Activated CD4-positive, alpha-beta T cell treated with anti-CD3 and anti-CD28 coated beads, Interleukin-2, amount 10 ng/mL, durations not matched to agents 7 days and 5 days (primary cell): ENCODE data around the gene ROR2. TPM values are rescaled to one million over a fixed set of nuclear protein-coding genes. Genes with fewer than 3 reads are reported as not detected.
A peak's percentile ranks its signal among the peaks of the same experiment; 100 is the strongest.
"Not testable (repeated sequence)": the region's sequence is repeated elsewhere in the genome, so short reads cannot be mapped to it uniquely, and the experiment has no call there.

Experiments used
- CTCF ChIA-PET: fragments of 350-600 bp; sonication (Branson Sonifier 250); formaldehyde crosslinking; loops from one replicate; lab custom pipeline; 2021; ENCODE audit warnings: antibody characterized with exemption; lab: Charles Lee
- POLR2A ChIA-PET: fragments of 350-600 bp; sonication (Branson Sonifier 250); formaldehyde crosslinking; loops from one replicate; lab custom pipeline; 2021; ENCODE audit warnings: antibody characterized with exemption; lab: Charles Lee
- DNase-seq: peaks from one replicate; pipeline ENCODE4 v3.0.0-alpha.2; 2020
- H3K27ac Mint-ChIP-seq: one replicate; pipeline ENCODE4 v1.8.0; 2021; ENCODE audit warnings: mild to moderate bottlenecking, moderate library complexity, mixed read lengths
- H3K27me3 Mint-ChIP-seq: one replicate; pipeline ENCODE4 v1.8.0; 2021; ENCODE audit warnings: mixed read lengths
- H3K36me3 Mint-ChIP-seq: one replicate; pipeline ENCODE4 v1.8.0; 2021; ENCODE audit warnings: low read depth, mixed read lengths
- H3K4me1 Mint-ChIP-seq: one replicate; pipeline ENCODE4 v1.8.0; 2021; ENCODE audit warnings: mixed read lengths
- H3K4me3 Mint-ChIP-seq: one replicate; pipeline ENCODE4 v1.8.0; 2021; ENCODE audit warnings: mild to moderate bottlenecking, moderate library complexity, mixed read lengths
- H3K9me3 Mint-ChIP-seq: one replicate; pipeline ENCODE4 v1.8.0; 2021; ENCODE audit warnings: mixed read lengths
- total RNA-seq, 2 experiments: library from RNA; stranded (reverse); gene quantifications; one replicate each; pipeline ENCODE4 v1.2.3, GENCODE V29; 2021

Gene ROR2
- total RNA-seq, 2 experiments from 2014 or later, result 0.48 to 0.55 TPM

DNA sequence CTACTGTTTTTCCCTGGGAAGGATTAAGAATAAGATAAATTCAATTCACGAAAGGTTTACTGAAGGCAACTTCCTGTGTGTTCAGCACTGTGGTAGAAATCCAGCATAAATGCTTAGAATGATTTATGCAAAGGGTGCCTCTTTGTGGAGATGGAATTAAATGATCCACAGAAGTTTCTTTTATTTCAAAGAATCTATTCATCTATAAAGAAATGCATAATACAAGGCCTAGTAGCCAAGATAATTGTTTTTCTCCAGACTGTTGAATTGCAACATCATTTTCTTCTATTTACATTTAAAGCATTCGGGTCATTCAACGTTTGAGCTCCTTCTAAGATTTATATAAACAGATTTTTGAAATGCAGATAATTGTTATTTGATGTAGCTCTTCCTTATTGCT, 387.6 kb downstream of the ROR2 start:
- no peak overlapping the region for H3K4me3 Mint-ChIP-seq
- H3K36me3 Mint-ChIP-seq, result no peaks in the 10 kb centered on the region
- ChIA-PET POLR2A (no interaction called here), CTCF (interaction anchor here (1.1 kb wide), 1 partner anchor 16 kb away, joined by 3 read pairs; no protein-coding TSS in a partner anchor)
- no peak for DNase-seq
- H3K27ac Mint-ChIP-seq, result no peak overlapping the region
- H3K9me3 Mint-ChIP-seq, result no peaks in the 10 kb centered on the region
- no peaks in the 10 kb centered on the region for H3K4me1 Mint-ChIP-seq
- H3K27me3 Mint-ChIP-seq, result peaks cover 40% of the 10 kb centered on the region

DNA sequence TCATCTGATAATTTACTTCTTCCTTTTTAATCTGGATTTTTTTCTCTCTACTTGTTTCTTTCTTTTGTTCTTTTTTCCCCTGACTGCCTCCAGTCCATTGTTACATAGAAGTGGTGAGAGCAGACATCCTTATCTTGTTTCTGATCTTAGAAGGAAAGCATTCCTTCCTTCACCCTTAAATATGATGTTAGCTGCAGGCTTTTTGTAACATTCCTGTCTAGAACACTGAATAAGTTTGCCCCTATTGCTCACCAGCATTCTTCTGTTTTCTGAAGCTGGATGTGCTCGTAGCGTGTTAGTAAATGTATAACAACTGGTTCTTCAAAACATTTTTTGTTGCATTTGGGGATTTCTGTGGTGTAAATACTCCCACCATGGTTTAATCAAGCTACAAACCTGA, 389.7 kb downstream of the ROR2 start:
- POLR2A ChIA-PET, result no interaction called here
- no peaks in the 10 kb centered on the region for H3K9me3 Mint-ChIP-seq
- H3K27me3 Mint-ChIP-seq, result peaks cover 37% of the 10 kb centered on the region
- no peaks in the 10 kb centered on the region for H3K36me3 Mint-ChIP-seq
- H3K27ac Mint-ChIP-seq, result no peak overlapping the region
- CTCF ChIA-PET, result interaction anchor here (0.6 kb wide), 1 partner anchor 883 kb away, joined by 4 read pairs; no protein-coding TSS in a partner anchor
- no peak overlapping the region for H3K4me3 Mint-ChIP-seq
- DNase-seq, result no peak
- no peaks in the 10 kb centered on the region for H3K4me1 Mint-ChIP-seq

DNA sequence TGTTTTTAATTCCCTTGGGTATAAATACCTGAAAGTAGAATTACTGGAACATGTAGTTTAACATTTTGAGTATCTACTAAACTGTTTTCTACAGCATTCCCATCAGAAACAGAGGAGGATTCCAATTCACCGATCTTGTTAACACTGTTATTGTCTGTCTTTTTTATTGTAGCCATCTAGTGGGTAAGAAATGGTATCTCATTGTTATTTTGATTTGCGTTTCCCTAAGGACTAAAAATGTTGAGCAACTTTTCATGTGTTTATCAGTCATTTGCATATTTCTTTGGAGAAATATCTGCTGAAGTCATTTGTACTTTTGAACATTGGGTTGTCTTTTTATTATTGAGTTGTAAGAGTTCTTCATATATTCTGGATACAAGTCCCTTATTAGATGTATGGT, 391.1 kb downstream of the ROR2 start:
- Mint-ChIP-seq H3K4me1 (no peaks in the 10 kb centered on the region), H3K36me3 (no peaks in the 10 kb centered on the region), H3K9me3 (no peaks in the 10 kb centered on the region), H3K27me3 (peaks cover 43% of the 10 kb centered on the region), H3K27ac (no peak overlapping the region), H3K4me3 (no peak overlapping the region)
- CTCF ChIA-PET, result no interaction called here
- POLR2A ChIA-PET, result no interaction called here
- DNase-seq, result no peak

DNA sequence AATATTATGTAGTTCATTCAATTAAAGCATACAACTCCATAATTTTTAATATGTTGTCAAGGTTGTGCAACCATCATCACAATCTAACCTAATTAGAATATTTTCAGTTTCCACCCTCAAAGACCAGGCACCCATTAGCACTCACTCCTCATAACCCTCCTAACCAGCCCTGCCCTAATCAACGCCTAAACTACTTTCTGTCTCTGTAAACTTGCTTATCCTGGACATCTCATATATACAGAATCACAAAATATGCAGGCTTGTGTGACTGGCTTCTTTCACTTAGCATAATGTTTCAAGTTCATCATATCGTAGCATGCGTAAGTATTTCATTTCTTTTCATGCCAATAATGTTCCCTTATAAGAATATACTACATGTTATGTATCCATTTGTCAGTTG, 391.6 kb downstream of the ROR2 start:
- Mint-ChIP-seq H3K27ac (no peak overlapping the region), H3K9me3 (no peaks in the 10 kb centered on the region), H3K36me3 (no peaks in the 10 kb centered on the region), H3K27me3 (peaks cover 38% of the 10 kb centered on the region), H3K4me3 (no peak overlapping the region), H3K4me1 (no peaks in the 10 kb centered on the region)
- CTCF ChIA-PET, result no interaction called here
- no peak for DNase-seq
- POLR2A ChIA-PET, result no interaction called here

DNA sequence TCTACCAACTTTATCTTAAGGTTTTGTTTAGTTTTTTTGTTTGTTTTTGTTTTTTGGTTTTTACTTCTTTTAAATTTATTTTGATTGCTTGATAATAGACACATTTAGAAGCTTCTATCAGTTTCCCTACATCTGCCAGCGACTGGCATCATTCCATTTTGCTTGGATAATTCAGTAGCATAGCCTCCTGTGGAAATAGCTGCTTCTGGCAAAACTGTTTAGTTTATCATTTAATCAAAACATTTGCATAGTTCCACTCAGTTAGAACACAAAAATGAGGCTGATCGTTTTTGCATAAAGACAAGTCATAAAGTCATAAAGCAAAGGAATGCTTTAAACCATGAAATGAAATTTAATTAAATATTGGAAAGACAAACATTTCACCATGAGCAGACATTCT, 392.7 kb downstream of the ROR2 start:
- Mint-ChIP-seq H3K27me3 (peaks cover 39% of the 10 kb centered on the region), H3K4me3 (no peak overlapping the region), H3K9me3 (no peaks in the 10 kb centered on the region), H3K36me3 (no peaks in the 10 kb centered on the region), H3K4me1 (no peaks in the 10 kb centered on the region), H3K27ac (no peak overlapping the region)
- DNase-seq, result no peak
- ChIA-PET CTCF (no interaction called here), POLR2A (no interaction called here)

DNA sequence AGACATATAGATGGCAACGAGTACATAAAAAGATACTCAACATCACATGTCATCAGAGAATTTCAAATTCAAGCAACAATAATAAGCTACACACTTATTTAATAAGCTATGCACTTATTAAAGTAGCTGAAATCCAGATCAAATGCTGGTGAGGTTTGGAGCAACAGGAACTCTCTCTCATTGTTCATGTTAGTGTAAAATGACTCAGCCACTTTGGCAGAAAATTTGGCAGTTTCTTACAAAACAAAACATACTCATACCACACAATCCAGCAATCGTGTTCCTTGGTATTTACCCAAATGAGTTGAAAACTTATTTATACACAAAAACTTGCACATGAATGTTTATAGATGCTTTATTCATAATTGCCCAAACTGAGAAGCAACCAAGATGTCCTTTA, 394.9 kb downstream of the ROR2 start:
- H3K9me3 Mint-ChIP-seq, result no peaks in the 10 kb centered on the region
- H3K4me1 Mint-ChIP-seq, result no peaks in the 10 kb centered on the region
- H3K4me3 Mint-ChIP-seq, result no peak overlapping the region
- ChIA-PET POLR2A (no interaction called here), CTCF (no interaction called here)
- no peak for DNase-seq
- H3K27ac Mint-ChIP-seq, result no peak overlapping the region
- H3K36me3 Mint-ChIP-seq, result no peaks in the 10 kb centered on the region
- H3K27me3 Mint-ChIP-seq, result peaks cover 34% of the 10 kb centered on the region

DNA sequence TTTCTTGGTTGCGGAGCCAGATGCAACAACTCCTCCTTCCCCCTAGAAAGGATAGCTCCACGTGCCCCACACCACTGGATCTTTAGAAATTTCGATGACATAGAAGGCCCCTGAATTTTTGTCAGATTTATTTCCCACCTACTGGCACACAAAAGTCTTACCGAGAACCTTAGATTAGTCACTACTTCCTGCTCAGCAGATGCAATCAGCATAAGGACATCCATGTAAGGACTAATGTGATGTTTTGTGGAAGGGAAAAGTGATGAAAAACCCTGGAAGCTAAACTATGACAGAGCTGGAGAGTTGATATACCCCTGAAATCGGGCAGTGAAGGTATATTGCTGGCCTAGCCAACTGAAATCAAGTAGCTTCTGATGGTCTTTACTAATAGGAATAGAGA, 400.9 kb downstream of the ROR2 start:
- H3K9me3 Mint-ChIP-seq, result no peaks in the 10 kb centered on the region
- H3K27me3 Mint-ChIP-seq, result peaks cover 17% of the 10 kb centered on the region
- H3K36me3 Mint-ChIP-seq, result no peaks in the 10 kb centered on the region
- H3K27ac Mint-ChIP-seq, result no peak overlapping the region
- no peak overlapping the region for H3K4me3 Mint-ChIP-seq
- POLR2A ChIA-PET, result no interaction called here
- CTCF ChIA-PET, result interaction anchor here (1.0 kb wide), 1 partner anchor 659 kb away, joined by 3 read pairs; no protein-coding TSS in a partner anchor
- no peak for DNase-seq
- H3K4me1 Mint-ChIP-seq, result peaks cover 3% of the 10 kb centered on the region

DNA sequence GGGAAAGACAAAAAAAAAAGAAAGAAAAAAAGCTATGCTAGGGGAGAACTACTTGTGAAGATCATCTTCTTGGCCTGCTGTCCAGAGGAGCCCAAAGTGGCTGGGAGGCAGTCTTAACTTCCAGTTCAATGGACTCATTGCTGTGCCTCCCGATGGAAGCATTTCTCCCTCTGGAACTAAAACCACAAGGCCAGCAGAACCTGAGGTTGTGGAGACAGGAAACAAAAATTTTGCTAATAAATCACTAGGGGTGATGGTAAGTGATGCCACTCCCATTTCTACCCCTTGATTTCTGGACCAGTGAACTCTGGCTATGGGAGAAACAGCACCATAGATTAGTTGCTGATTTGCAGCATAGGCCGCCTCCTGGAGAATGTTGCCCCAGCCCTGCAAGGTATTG, 402.9 kb downstream of the ROR2 start:
- H3K27me3 Mint-ChIP-seq, result peaks cover 27% of the 10 kb centered on the region
- peaks cover 3% of the 10 kb centered on the region for H3K4me1 Mint-ChIP-seq
- peaks cover 4% of the 10 kb centered on the region for H3K9me3 Mint-ChIP-seq
- no peak overlapping the region for H3K4me3 Mint-ChIP-seq
- no peak overlapping the region for H3K27ac Mint-ChIP-seq
- DNase-seq, result no peak
- ChIA-PET POLR2A (no interaction called here), CTCF (interaction anchor here (0.6 kb wide), 1 partner anchor 446 kb away, joined by 3 read pairs; no protein-coding TSS in a partner anchor)
- H3K36me3 Mint-ChIP-seq, result no peaks in the 10 kb centered on the region

DNA sequence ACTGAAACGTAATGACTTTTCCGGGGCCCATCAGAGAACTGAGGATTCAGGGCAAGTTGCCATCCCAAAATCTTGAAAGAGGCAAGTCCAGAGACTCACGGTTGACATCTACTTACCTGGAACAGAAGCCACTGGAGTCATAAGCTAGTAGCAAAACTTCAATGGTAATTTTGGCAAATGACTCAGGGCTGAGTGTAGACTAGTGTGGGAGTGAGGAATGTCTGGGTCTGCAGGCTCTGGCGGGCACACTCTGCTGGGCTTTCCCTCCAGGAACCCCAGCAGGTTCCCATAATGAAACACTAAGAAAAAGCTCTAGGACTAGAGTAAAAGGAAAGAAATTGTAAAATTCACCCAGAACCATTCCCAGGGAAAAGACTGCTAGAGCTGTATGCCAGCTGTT, 403.5 kb downstream of the ROR2 start:
- Mint-ChIP-seq H3K4me1 (peaks cover 3% of the 10 kb centered on the region), H3K9me3 (peaks cover 4% of the 10 kb centered on the region), H3K4me3 (no peak overlapping the region), H3K27me3 (peaks cover 29% of the 10 kb centered on the region), H3K27ac (no peak overlapping the region), H3K36me3 (no peaks in the 10 kb centered on the region)
- POLR2A ChIA-PET, result no interaction called here
- CTCF ChIA-PET, result interaction anchor here (0.7 kb wide), 1 partner anchor 30 kb away, joined by 3 read pairs; no protein-coding TSS in a partner anchor
- DNase-seq, result no peak

DNA sequence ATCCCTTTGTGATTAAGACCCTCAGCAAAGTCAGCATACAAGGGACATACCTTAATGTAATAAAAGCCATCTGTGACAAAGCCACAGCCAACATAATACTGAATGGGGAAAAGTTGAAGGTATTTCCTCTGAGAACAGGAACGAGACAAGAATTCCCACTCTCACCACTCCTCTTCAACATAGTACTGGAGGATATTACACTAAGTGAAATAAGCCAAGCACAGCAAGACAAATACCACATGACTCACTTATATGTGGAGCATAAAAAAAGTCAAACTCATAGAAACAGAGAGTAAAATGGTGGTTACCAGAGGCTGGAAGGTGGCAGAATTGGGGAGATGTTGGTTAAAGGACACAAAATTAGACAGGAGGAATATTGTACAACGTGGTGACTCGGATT, 408.3 kb downstream of the ROR2 start:
- peaks cover 20% of the 10 kb centered on the region for H3K4me1 Mint-ChIP-seq
- POLR2A ChIA-PET, result no interaction called here
- H3K9me3 Mint-ChIP-seq, result peaks cover 21% of the 10 kb centered on the region
- DNase-seq, result no peak
- no peak overlapping the region for H3K27ac Mint-ChIP-seq
- H3K36me3 Mint-ChIP-seq, result peaks cover 5% of the 10 kb centered on the region
- H3K4me3 Mint-ChIP-seq, result no peak overlapping the region
- H3K27me3 Mint-ChIP-seq, result peaks cover 34% of the 10 kb centered on the region
- CTCF ChIA-PET, result no interaction called here

DNA sequence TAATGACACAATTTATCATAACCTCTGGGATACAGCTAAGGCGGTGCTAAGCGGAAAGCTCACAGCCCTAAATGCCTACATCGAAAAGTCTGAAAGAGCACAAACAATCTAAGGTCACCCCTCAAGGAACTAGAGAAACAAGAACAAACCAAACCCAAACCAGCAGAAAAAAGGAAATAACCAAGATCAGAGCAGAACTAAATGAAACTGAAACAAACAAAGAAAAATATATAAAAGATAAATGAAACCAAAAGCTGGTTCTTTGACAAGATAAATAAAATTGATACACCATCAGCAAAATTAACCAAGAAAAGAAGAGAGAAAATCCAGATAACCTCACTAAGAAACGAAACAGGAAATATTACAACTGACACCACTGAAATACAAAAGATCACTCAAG, 409.5 kb downstream of the ROR2 start:
- peaks cover 34% of the 10 kb centered on the region for H3K27me3 Mint-ChIP-seq
- POLR2A ChIA-PET, result not testable (repeated sequence)

DNA sequence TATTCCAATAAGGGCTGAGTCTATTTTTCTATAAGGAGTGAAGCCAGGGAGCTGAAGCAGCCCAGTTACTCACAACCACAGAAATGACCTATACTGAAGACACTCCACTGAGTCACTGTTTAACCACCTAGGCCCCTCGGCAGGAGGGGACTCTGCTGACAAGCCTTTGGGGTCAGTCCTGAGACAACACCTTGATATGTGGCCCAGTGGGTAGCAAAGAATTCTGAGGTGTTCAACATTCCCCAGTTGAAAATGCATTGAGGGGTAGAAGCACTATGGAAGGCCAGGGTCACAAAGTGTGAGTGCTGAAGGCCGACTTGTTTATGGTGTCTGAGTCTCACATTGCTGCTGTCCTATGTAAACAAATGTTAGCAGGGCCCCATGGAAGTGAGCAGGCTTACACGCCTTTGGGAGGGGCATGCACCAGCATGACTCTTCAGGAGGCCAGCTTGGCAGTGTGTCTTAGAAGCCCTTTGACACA, 413.8 kb downstream of the ROR2 start:
- Mint-ChIP-seq H3K4me1 (peaks cover 18% of the 10 kb centered on the region), H3K27me3 (peaks cover 32% of the 10 kb centered on the region), H3K36me3 (peaks cover 5% of the 10 kb centered on the region), H3K4me3 (no peak overlapping the region), H3K27ac (no peak overlapping the region), H3K9me3 (peaks cover 17% of the 10 kb centered on the region)
- CTCF ChIA-PET, result no interaction called here
- no peak for DNase-seq
- POLR2A ChIA-PET, result no interaction called here

More for the DNA sequence above, 409.5 kb downstream of the ROR2 start:
- CTCF ChIA-PET, H3K36me3 Mint-ChIP-seq, DNase-seq: not testable (repeated sequence)
- Mint-ChIP-seq H3K4me1 (peaks cover 20% of the 10 kb centered on the region), H3K27ac (peak overlapping the region; percentile 80), H3K4me3 (peak overlapping the region; percentile 30), H3K9me3 (peaks cover 21% of the 10 kb centered on the region)

DNA sequence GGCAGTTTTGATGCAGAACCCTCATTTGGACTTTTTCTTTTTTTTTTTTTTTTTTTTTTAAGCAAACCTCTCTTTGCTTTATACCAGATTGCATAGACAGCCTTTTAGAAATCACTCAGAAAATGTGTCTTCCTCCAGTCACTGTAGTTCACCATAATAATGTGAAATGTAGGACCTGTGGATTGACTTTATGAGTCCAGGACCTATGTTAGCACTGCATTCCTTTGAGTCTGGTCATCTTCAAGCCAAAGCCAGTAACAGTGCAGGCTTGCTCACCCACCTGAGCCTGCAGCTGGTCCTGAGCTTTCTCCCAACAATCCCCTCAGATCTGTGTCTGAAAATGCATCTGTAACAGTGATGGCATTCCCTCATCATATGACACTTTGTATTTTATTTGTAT, 415.7 kb downstream of the ROR2 start:
- no peak for DNase-seq
- peaks cover 8% of the 10 kb centered on the region for H3K9me3 Mint-ChIP-seq
- H3K4me3 Mint-ChIP-seq, result no peak overlapping the region
- peaks cover under 1% of the 10 kb centered on the region for H3K4me1 Mint-ChIP-seq
- no peaks in the 10 kb centered on the region for H3K36me3 Mint-ChIP-seq
- POLR2A ChIA-PET, result no interaction called here
- CTCF ChIA-PET, result no interaction called here
- H3K27ac Mint-ChIP-seq, result no peak overlapping the region
- H3K27me3 Mint-ChIP-seq, result peaks cover 31% of the 10 kb centered on the region

DNA sequence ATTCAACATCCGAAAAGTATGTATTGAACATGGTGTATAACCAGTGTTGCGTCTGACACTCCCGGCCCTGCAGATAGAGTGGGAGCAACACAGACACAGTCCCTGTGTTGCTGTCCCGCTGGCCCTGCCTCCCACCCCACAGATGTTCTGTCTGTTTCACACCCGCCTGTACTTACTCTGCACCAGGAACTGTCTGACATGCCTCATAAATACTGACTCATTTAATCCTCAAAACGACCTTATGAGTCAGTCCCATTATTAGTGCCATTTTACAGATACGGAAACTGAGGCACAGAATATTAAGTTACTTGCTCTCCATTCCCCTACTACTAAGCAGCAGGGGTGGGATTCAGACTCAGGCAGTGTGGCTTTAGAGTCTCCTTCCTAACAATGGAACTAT, 416.6 kb downstream of the ROR2 start:
- DNase-seq, result no peak
- peaks cover 31% of the 10 kb centered on the region for H3K27me3 Mint-ChIP-seq
- peaks cover 3% of the 10 kb centered on the region for H3K9me3 Mint-ChIP-seq
- POLR2A ChIA-PET, result no interaction called here
- no peaks in the 10 kb centered on the region for H3K4me1 Mint-ChIP-seq
- no peak overlapping the region for H3K27ac Mint-ChIP-seq
- CTCF ChIA-PET, result no interaction called here
- H3K4me3 Mint-ChIP-seq, result no peak overlapping the region
- no peaks in the 10 kb centered on the region for H3K36me3 Mint-ChIP-seq
